Measurements from ENCODE around the gene RTKN2.

RTKN2 gene

GRCh38 chr10:62166331-62167131, 102.1 kb downstream of the RTKN2 start:
- no peak for DNase-seq

- no peak for DNase-seq
Measured at GRCh38 chr10:62165803-62166202, 102.8 kb downstream of the RTKN2 start.

GRCh38 chr10:62163024-62163423, 105.6 kb downstream of the RTKN2 start:
- no peak for DNase-seq

- no peak for DNase-seq
Measured at GRCh38 chr10:62162261-62162981, 106.2 kb downstream of the RTKN2 start.

GRCh38 chr10:62159351-62159750, 109.3 kb downstream of the RTKN2 start:
- DNase-seq: no peak

- no peak for DNase-seq
Measured at GRCh38 chr10:62157601-62158000, 111.0 kb downstream of the RTKN2 start.

GRCh38 chr10:62155054-62155680, 113.5 kb downstream of the RTKN2 start:
- no peak for DNase-seq

GRCh38 chr10:62154231-62154630, 114.4 kb downstream of the RTKN2 start:
- DNase-seq: no peak

- no peak for DNase-seq
Measured at GRCh38 chr10:62153191-62153590, 115.5 kb downstream of the RTKN2 start.

GRCh38 chr10:62149621-62150020, 119.0 kb downstream of the RTKN2 start:
- no peak for DNase-seq

- no peak for DNase-seq
Measured at GRCh38 chr10:62148155-62148554, 120.5 kb downstream of the RTKN2 start.

GRCh38 chr10:62147425-62147824, 121.2 kb downstream of the RTKN2 start:
- no peak for DNase-seq

- DNase-seq: no peak
Measured at GRCh38 chr10:62136931-62137330, 131.7 kb downstream of the RTKN2 start.

- no peak for DNase-seq
Measured at GRCh38 chr10:62133618-62134017, 135.0 kb downstream of the RTKN2 start.

Measured in midbrain (tissue), 1 donor.